ENCODE results near the gene ROR2.

ROR2 gene

GRCh38 chr9:91937727-91938126 lies 12.3 kb downstream of the ROR2 start:
- H3K27me3 ChIP-seq (ENCODE audit: low read length): no peaks in the 10 kb centered on the region
- H3K9me3 ChIP-seq (ENCODE audit: insufficient read depth, low read length): no peaks in the 10 kb centered on the region
- H3K9me2 ChIP-seq (replicated peaks; ENCODE audit: insufficient read depth, low read length): no peaks in the 10 kb centered on the region
- no peak overlapping the region for H3K27ac ChIP-seq (ENCODE audit: low read depth, low read length)
- no peak overlapping the region for H3K4me2 ChIP-seq (ENCODE audit: low read depth, low read length, poor library complexity, severe bottlenecking)
- no peak overlapping the region for H2AFZ ChIP-seq (ENCODE audit: low read depth, low read length, severe bottlenecking)
- no peaks in the 10 kb centered on the region for H3F3A ChIP-seq (ENCODE audit: insufficient read depth)
- no peaks in the 10 kb centered on the region for H4K20me1 ChIP-seq (ENCODE audit: low read depth, low read length)
- no peaks in the 10 kb centered on the region for H3K79me2 ChIP-seq (ENCODE audit: insufficient read depth, low read length)
- TF ChIP-seq, protein P1, sequence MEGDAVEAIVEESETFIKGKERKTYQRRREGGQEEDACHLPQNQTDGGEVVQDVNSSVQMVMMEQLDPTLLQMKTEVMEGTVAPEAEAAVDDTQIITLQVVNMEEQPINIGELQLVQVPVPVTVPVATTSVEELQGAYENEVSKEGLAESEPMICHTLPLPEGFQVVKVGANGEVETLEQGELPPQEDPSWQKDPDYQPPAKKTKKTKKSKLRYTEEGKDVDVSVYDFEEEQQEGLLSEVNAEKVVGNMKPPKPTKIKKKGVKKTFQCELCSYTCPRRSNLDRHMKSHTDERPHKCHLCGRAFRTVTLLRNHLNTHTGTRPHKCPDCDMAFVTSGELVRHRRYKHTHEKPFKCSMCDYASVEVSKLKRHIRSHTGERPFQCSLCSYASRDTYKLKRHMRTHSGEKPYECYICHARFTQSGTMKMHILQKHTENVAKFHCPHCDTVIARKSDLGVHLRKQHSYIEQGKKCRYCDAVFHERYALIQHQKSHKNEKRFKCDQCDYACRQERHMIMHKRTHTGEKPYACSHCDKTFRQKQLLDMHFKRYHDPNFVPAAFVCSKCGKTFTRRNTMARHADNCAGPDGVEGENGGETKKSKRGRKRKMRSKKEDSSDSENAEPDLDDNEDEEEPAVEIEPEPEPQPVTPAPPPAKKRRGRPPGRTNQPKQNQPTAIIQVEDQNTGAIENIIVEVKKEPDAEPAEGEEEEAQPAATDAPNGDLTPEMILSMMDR (IDR thresholded peaks at IDR 0.05; ENCODE audit: insufficient read depth, low read length, poor library complexity, severe bottlenecking): no peak
- no peak for TF ChIP-seq EZH2phosphoT487 (conservative IDR thresholded peaks at IDR 0.05; ENCODE audit: low read length)
- H3K9ac ChIP-seq (ENCODE audit: low read length): no peak overlapping the region
- H3K36me3 ChIP-seq (ENCODE audit: low read length): no peaks in the 10 kb centered on the region
- H3K4me3 ChIP-seq (ENCODE audit: insufficient read depth, low read length, poor library complexity, severe bottlenecking): no peak overlapping the region

DNA sequence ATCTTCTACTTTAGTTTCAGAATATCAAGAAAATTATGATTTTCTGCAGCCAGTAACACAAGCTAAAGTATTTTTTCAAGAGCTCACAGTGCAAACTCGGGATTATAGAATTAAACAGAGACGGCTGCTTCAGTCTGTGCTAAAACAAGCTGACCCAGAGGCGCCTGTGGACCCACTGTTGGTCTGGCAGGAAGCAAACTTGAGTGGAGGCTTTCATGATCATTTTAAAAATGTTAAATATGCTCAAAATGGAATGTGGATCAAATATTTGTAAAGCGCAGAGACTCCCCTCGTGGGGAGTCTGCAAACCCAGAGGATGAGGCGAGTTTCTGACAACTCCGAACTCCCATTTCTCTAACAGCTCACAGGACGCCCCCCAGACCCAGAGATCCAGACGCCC lies 13.0 kb downstream of the ROR2 start:
- H3K27ac ChIP-seq (ENCODE audit: low read depth, low read length): no peak overlapping the region
- H3K9ac ChIP-seq (ENCODE audit: low read length): no peak overlapping the region
- no peaks in the 10 kb centered on the region for H3K9me2 ChIP-seq (replicated peaks; ENCODE audit: insufficient read depth, low read length)
- H2AFZ ChIP-seq (ENCODE audit: low read depth, low read length, severe bottlenecking): no peak overlapping the region
- H3F3A ChIP-seq (ENCODE audit: insufficient read depth): no peaks in the 10 kb centered on the region
- no peak for TF ChIP-seq EZH2phosphoT487 (conservative IDR thresholded peaks at IDR 0.05; ENCODE audit: low read length)
- TF ChIP-seq, protein P1 (IDR thresholded peaks at IDR 0.05; ENCODE audit: insufficient read depth, low read length, poor library complexity, severe bottlenecking): no peak
- H3K79me2 ChIP-seq (ENCODE audit: insufficient read depth, low read length): no peaks in the 10 kb centered on the region
- no peaks in the 10 kb centered on the region for H3K27me3 ChIP-seq (ENCODE audit: low read length)
- H4K20me1 ChIP-seq (ENCODE audit: low read depth, low read length): no peaks in the 10 kb centered on the region
- H3K9me3 ChIP-seq (ENCODE audit: insufficient read depth, low read length): no peaks in the 10 kb centered on the region
- no peak overlapping the region for H3K4me2 ChIP-seq (ENCODE audit: low read depth, low read length, poor library complexity, severe bottlenecking)
- no peak overlapping the region for H3K4me3 ChIP-seq (ENCODE audit: insufficient read depth, low read length, poor library complexity, severe bottlenecking)
- H3K36me3 ChIP-seq (ENCODE audit: low read length): no peaks in the 10 kb centered on the region

GRCh38 chr9:91935805-91936514 lies 14.1 kb downstream of the ROR2 start:
- TF ChIP-seq, protein P1 (IDR thresholded peaks at IDR 0.05; ENCODE audit: insufficient read depth, low read length, poor library complexity, severe bottlenecking): no peak
- no peak for TF ChIP-seq EZH2phosphoT487 (conservative IDR thresholded peaks at IDR 0.05; ENCODE audit: low read length)

More at GRCh38 chr9:91935805-91936514, 14.1 kb downstream of the ROR2 start:
- Histone ChIP-seq H3K4me3 (ENCODE audit: insufficient read depth, low read length, poor library complexity, severe bottlenecking) (no peak overlapping the region), H3K27ac (ENCODE audit: low read depth, low read length) (no peak overlapping the region), H3K4me2 (ENCODE audit: low read depth, low read length, poor library complexity, severe bottlenecking) (no peak overlapping the region), H3K27me3 (ENCODE audit: low read length) (no peaks in the 10 kb centered on the region), H3K9me2 (replicated peaks; ENCODE audit: insufficient read depth, low read length) (no peaks in the 10 kb centered on the region), H3F3A (ENCODE audit: insufficient read depth) (no peaks in the 10 kb centered on the region), H4K20me1 (ENCODE audit: low read depth, low read length) (no peaks in the 10 kb centered on the region), H3K9me3 (ENCODE audit: insufficient read depth, low read length) (peaks cover 7% of the 10 kb centered on the region; the same call in 1 of the 2 replicates), H2AFZ (ENCODE audit: low read depth, low read length, severe bottlenecking) (no peak overlapping the region), H3K36me3 (ENCODE audit: low read length) (no peaks in the 10 kb centered on the region), H3K9ac (ENCODE audit: low read length) (no peak overlapping the region), H3K79me2 (ENCODE audit: insufficient read depth, low read length) (no peaks in the 10 kb centered on the region)
